ENCODE data around the gene TBX1. TPM values are rescaled to one million over a fixed set of nuclear protein-coding genes. Genes with fewer than 3 reads are reported as not detected.
A peak's percentile ranks its signal among the peaks of the same experiment; 100 is the strongest.

TBX1 gene
- total RNA-seq, 1 experiment from 2014 or later = 0.74 TPM

DNA sequence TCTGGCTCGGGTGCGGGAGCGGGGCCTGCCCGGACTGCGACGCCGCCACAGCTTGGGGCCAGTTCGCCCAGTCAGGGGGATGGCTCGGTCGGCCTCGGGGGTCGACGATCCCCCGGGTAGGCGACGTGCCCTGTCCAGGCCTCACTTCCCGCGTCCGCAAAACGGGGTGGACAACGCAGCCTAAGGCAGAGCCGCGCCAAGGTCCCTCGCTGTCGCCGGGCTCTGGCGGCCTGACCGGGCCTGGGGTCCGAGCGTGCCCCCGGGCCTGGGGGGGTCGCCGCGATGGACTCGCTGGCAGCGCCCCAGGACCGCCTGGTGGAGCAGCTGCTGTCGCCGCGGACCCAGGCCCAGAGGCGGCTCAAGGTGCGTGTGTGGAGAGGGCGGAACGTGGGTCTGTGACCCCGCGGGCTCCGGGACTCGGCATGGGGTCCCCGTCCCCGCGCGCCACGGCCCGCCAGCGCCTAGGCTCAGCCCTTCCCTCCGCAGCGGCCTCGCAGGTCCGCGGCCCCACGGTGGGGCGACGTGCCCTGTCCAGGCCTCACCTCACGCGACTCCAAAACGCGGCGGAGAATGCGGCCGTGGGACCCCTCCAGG, 42.0 kb upstream of the TBX1 start:
- no peaks in the 10 kb centered on the region for H4K20me1 ChIP-seq (ENCODE audit: insufficient read depth)
- CTCF ChIA-PET = no interaction called here
- peak overlapping the region; percentile 55; the same call in 1 of the 2 replicates for H3K4me2 ChIP-seq
- no peaks in the 10 kb centered on the region for H3K9me3 ChIP-seq (ENCODE audit: insufficient read depth, low read depth)
- no TSS peak for BruUV-seq (replicated peaks)
- no peak for TF ChIP-seq EZH2 (IDR thresholded peaks at IDR 0.05; ENCODE audit: low read depth)
- TF ChIP-seq, protein P1, sequence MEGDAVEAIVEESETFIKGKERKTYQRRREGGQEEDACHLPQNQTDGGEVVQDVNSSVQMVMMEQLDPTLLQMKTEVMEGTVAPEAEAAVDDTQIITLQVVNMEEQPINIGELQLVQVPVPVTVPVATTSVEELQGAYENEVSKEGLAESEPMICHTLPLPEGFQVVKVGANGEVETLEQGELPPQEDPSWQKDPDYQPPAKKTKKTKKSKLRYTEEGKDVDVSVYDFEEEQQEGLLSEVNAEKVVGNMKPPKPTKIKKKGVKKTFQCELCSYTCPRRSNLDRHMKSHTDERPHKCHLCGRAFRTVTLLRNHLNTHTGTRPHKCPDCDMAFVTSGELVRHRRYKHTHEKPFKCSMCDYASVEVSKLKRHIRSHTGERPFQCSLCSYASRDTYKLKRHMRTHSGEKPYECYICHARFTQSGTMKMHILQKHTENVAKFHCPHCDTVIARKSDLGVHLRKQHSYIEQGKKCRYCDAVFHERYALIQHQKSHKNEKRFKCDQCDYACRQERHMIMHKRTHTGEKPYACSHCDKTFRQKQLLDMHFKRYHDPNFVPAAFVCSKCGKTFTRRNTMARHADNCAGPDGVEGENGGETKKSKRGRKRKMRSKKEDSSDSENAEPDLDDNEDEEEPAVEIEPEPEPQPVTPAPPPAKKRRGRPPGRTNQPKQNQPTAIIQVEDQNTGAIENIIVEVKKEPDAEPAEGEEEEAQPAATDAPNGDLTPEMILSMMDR (conservative IDR thresholded peaks at IDR 0.05) = no peak
- peak overlapping the region; percentile 49; the same call in 1 of the 2 replicates for H3K4me3 ChIP-seq
- no peaks in the 10 kb centered on the region for H3K4me1 ChIP-seq (replicated peaks; ENCODE audit: insufficient read depth)
- no peaks in the 10 kb centered on the region for H3K9me2 ChIP-seq (ENCODE audit: insufficient read depth)
- POLR2A ChIA-PET (ENCODE audit: unreplicated experiment) = no interaction called here
- H3K27me3 ChIP-seq (ENCODE audit: insufficient read depth, low read depth) = peaks cover 3% of the 10 kb centered on the region; the same call in 1 of the 2 replicates
- H3K36me3 ChIP-seq (ENCODE audit: low read depth) = no peaks in the 10 kb centered on the region
- intact Hi-C loops (cut with micrococcal nuclease; ENCODE audit: unreplicated experiment) = loop anchor here (5.0 kb wide), 1 partner anchor 41 kb away; no protein-coding TSS in a partner anchor
- no peaks in the 10 kb centered on the region for H3K79me2 ChIP-seq (ENCODE audit: low read depth)
- no peaks in the 10 kb centered on the region for H3F3A ChIP-seq (ENCODE audit: insufficient read depth, low read depth)
- DNase-seq = no peak
- H3K27ac ChIP-seq = no peak overlapping the region
- H2AFZ ChIP-seq = no peak overlapping the region

- no TSS peak for BruUV-seq (replicated peaks)
- H4K20me1 ChIP-seq (ENCODE audit: insufficient read depth) = no peaks in the 10 kb centered on the region
- H3K4me2 ChIP-seq = no peak overlapping the region
- H3K36me3 ChIP-seq (ENCODE audit: low read depth) = no peaks in the 10 kb centered on the region
- TF ChIP-seq EZH2 (IDR thresholded peaks at IDR 0.05; ENCODE audit: low read depth) = no peak
- TF ChIP-seq, protein P1 (conservative IDR thresholded peaks at IDR 0.05) = no peak
- CTCF ChIA-PET = no interaction called here
- H3K27me3 ChIP-seq (ENCODE audit: insufficient read depth, low read depth) = peaks cover 3% of the 10 kb centered on the region; the same call in 1 of the 2 replicates
- no peak for DNase-seq
- H3F3A ChIP-seq (ENCODE audit: insufficient read depth, low read depth) = no peaks in the 10 kb centered on the region
- H3K9me3 ChIP-seq (ENCODE audit: insufficient read depth, low read depth) = no peaks in the 10 kb centered on the region
- no peaks in the 10 kb centered on the region for H3K9me2 ChIP-seq (ENCODE audit: insufficient read depth)
- no peak overlapping the region for H2AFZ ChIP-seq
- H3K27ac ChIP-seq = no peak overlapping the region
- H3K4me3 ChIP-seq = no peak overlapping the region
- no peaks in the 10 kb centered on the region for H3K4me1 ChIP-seq (replicated peaks; ENCODE audit: insufficient read depth)
- no peaks in the 10 kb centered on the region for H3K79me2 ChIP-seq (ENCODE audit: low read depth)
- POLR2A ChIA-PET (ENCODE audit: unreplicated experiment) = no interaction called here
- intact Hi-C loops (cut with micrococcal nuclease; ENCODE audit: unreplicated experiment) = loop anchor here (5.0 kb wide), 1 partner anchor 42 kb away; no protein-coding TSS in a partner anchor
Observed at GRCh38 chr22:19719050-19719482, 41.5 kb upstream of the TBX1 start.

DNA sequence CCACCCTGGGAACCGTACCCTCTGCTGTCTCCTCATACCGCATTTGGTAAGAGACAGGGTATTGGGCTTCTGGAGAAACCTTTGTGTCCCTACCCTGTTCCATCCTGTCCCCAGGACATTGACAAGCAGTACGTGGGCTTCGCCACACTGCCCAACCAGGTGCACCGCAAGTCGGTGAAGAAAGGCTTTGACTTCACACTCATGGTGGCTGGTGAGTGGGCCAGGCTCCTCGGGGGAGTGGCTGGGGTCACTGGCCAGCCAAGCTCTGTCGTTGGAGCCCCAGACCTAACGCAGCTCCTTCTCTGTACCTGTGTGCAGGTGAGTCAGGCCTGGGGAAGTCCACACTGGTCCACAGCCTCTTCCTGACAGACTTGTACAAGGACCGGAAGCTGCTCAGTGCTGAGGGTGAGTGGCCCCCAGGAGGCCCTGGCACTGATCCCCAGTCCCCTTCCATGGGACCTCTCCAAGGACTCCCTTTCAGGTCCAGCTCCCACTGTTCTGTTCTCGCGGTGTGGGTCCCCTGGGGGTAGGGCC, 41.0 kb upstream of the TBX1 start:
- no peaks in the 10 kb centered on the region for H3K79me2 ChIP-seq (ENCODE audit: low read depth)
- H3F3A ChIP-seq (ENCODE audit: insufficient read depth, low read depth) = no peaks in the 10 kb centered on the region
- no peak overlapping the region for H3K4me2 ChIP-seq
- BruUV-seq (replicated peaks) = no TSS peak
- no peak overlapping the region for H3K27ac ChIP-seq
- H3K36me3 ChIP-seq (ENCODE audit: low read depth) = no peaks in the 10 kb centered on the region
- H3K9me2 ChIP-seq (ENCODE audit: insufficient read depth) = no peaks in the 10 kb centered on the region
- ChIA-PET POLR2A (ENCODE audit: unreplicated experiment) (no interaction called here), CTCF (no interaction called here)
- peaks cover 3% of the 10 kb centered on the region; the same call in 1 of the 2 replicates for H3K27me3 ChIP-seq (ENCODE audit: insufficient read depth, low read depth)
- DNase-seq = no peak
- intact Hi-C loops (cut with micrococcal nuclease; ENCODE audit: unreplicated experiment) = loop anchor here (5.0 kb wide), 1 partner anchor 42 kb away; no protein-coding TSS in a partner anchor
- no peak overlapping the region for H2AFZ ChIP-seq
- no peaks in the 10 kb centered on the region for H3K9me3 ChIP-seq (ENCODE audit: insufficient read depth, low read depth)
- H3K4me1 ChIP-seq (replicated peaks; ENCODE audit: insufficient read depth) = no peaks in the 10 kb centered on the region
- H3K4me3 ChIP-seq = no peak overlapping the region
- TF ChIP-seq EZH2 (IDR thresholded peaks at IDR 0.05; ENCODE audit: low read depth) = no peak
- no peaks in the 10 kb centered on the region for H4K20me1 ChIP-seq (ENCODE audit: insufficient read depth)
